Kidney glomerular epithelial cell (primary cell): ENCODE results near the gene ZNF433.
"Not testable (repeated sequence)": the region's sequence is repeated elsewhere in the genome, so short reads cannot be mapped to it uniquely, and the experiment has no call there.

Source experiments
- DNase-seq: peaks from one replicate; lab custom pipeline; 2025; lab: John Stamatoyannopoulos, UW

The ZNF433 gene

DNA sequence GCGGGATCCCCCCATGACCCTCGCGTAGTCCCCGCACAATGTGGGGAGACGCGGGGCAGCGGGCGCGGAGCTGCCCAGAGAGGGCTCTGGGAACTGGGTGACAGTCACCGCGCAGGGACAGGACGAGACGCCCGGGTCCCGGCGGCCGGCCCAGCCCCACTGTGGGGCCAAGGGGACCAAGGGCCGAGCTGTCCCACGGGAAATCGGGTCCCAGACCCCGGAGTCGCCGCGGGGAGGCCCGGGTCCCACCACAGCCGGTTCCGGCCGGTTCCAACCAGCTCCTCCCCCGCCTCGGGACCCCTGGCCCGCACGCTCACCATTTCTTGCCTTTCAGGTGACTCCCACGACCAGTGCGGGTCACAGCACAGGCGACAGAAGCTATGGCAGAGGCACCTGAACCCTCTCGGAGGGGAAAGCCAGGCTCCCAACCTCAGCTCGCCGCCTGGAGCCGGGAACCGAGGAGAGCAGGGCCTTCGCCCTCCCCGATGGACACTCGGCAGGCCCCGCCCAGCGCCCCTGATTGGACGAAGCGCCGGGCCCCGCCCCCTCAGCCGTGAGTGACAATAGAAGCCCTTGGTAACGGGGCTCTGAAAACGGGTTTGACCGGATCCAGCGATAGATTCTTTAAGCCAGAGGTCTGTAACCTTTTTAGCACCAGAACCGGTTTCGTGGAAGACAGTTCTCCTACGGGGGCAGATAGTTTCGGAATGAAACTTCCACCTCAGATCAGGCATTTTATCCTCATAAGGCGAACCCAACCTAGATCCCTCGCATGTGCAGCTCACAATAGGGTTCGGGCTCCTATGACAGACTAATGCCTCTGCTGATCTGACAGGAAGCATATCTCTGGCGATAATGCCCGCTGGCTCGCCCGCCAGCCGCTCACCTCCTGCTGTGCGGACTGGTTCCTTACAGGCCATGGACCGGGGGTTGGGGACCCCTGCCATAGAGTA lies at the start of gene ZNF433:
ZNF433 (minus strand) TSS at position 460 of the 953 bp plus-strand sequence; CDS start at position 320, 140 bp downstream.
- DNase-seq: peak; percentile 53

DNA sequence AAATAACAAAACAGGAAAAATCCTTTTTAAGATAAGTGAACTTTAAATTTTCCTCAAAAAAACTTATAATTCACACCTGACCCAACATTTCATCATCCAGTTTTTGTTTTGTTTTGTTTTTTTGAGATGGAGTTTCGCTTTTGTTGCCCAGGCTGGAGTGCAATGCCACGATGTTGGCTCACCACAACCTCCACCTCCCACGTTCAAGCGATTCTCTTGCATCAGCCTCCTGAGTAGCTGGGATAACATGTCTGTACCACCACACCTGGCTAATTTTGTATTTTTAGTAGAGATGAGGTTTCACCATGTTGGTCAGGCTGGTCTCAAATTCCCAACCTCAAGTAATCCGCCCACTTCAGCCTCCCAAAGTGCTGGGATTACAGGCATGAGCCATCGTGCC lies 47.9 kb upstream of the ZNF433 start:
- DNase-seq: not testable (repeated sequence)

DNA sequence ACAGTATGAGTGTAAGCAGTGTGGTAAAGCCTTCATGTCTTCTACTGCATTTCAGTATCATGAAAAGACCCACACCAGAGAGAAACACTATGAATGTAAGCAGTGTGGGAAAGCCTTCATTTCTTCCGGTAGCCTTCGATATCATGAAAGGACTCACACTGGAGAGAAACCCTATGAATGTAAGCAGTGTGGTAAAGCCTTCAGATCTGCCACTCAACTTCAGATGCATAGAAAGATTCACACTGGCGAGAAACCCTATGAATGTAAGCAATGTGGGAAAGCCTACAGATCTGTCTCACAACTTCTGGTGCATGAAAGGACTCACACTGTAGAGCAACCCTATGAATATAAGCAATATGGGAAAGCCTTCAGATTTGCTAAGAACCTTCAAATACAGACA lies 41.9 kb upstream of the ZNF433 start:
- no peak for DNase-seq

DNA sequence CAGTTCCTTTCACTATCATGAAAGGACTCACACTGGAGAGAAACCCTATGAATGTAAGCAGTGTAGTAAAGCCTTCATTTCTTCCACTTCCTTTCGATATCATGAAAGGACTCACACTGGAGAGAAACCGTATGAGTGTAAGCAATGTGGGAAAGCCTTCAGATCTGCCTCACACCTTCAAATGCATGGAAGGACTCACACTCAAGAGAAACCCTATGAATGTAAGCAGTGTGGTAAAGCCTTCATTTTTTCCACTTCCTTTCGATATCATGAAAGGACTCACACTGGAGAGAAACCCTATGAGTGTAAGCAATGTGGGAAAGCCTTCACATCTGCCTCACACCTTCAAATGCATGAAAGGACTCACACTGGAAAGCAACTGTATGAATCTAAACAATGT lies 40.9 kb upstream of the ZNF433 start:
- DNase-seq: not testable (repeated sequence)

DNA sequence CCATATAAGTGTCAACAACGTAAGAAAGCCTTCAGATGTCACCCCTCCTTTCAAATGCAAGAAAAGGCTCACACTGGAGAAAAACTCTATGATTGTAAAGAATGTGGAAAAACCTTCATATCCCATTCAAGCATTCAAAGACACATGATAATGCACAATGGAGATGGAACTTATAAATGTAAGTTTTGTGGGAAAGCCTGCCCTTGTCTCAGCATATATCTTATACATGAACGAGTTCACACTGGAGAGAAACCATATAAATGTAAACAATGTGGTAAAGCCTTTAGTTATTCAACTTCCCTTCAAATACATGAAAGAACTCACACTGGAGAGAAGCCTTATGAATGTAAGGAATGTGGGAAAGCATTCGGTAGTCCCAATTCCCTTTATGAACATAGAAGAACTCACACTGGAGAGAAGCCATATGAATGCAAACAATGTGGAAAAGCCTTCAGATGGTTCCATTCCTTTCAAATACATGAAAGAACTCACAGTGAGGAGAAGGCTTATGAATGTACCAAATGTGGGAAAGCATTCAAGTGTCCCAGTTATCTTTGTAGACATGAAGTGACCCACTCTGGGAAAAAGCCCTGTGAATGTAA lies 40.2 kb upstream of the ZNF433 start:
- no peak for DNase-seq

DNA sequence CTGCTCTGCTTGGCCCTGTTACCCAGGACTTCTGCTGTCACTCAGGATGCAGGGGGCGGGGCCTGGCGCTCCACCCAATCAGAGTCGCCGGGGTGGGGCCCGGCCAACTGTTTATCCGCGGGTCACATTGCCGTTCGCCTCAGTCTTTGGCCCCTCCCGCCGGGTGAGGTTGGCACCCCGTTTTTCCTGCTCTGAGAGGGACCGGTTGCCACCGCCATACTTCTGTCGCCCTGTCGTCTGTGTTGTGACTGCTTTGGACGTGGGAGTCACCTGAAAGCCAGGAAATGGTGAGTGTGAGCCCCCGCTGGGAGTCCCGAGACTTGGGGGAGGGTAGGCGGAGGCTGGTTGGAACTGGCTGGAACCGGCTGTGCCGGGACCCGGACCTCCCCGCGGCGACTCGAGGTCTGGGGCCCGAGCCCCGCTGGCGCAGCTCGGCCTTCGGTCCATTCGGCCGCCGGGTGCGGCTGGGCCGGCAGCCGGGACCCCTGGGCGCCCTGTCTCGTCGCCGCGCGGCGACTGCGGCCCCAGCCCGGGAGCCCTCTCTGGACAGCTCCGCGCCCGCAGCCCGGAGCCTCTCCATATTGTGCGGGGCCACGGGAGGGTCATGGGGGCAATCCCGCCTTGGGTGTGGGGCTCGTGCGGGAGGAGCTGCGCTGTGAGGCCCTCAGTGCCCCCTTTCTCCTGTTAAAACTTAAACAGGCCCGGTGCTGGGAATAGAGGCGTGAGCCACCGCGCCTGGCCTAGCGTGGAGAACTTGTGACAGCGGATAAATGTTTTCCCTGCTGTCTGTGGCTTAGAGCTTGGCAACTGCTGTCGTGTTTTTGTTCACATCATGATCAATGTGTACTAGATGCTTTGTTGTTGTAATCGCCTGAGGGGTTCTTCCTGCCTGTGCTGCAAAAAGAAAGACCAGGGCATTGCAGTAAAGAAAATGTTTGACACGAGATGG lies 29.4 kb upstream of the ZNF433 start, which contains the start of gene ZNF844:
ZNF844 (plus strand) TSS at position 142 of the 949 bp plus-strand sequence; CDS start at position 285, 143 bp downstream.
- peak; percentile 53 for DNase-seq

DNA sequence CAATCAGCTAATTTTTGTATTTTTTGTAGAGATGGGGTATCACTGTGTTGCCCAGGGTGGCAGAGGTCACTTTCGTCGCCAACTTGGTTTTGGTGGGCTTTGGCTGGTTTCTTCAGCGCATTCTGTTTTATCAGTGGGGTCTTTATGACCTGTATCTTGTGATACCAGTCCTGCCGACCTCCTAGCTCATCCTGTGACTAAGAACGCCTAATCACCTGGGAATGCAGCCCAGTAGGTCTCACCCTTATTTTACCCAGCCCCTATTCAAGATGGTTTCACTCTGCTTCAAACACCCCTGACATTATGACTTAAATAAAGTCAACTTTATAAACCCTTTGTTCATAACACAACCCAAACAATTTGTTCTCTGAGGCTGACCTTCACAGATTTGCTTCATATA lies 20.3 kb upstream of the ZNF433 start:
- no peak for DNase-seq

DNA sequence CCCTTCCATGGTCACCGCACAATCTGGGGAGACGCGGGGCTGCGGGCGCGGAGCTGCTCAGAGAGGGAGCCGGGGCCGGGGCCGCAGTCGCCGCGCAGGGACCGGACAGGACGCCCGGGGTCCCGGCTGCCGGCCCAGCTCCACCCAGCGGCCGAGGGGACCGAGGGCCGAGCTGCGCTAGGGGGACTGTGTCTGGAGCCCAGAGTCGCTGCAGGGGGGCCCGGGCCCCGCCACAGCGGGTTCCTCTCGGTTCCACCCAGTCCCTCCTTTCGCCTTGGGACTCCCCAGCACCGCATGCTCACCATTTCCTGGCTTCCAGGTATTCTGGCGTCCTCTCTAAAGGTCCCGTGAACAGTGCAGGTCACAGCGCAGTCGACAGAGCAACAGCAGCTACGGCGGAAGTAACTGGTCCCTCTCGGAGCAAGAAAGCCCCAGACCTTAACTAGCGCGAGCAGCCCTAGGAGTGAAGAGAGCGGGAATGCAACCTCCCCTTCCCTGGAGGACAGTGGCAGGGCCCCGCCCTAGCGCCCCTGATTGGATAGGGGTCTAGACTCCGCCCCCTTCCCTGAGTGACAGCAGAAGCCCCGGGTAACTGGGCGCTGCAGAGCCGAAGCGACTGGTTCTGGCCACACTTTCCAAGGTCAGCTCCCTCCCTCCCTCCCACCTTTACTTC lies 17.2 kb upstream of the ZNF433 start, which contains the start of gene ZNF878:
ZNF878 (minus strand) TSS at position 465 of the 673 bp plus-strand sequence; CDS start at position 305, 160 bp downstream.
- DNase-seq: peak; percentile 77

DNA sequence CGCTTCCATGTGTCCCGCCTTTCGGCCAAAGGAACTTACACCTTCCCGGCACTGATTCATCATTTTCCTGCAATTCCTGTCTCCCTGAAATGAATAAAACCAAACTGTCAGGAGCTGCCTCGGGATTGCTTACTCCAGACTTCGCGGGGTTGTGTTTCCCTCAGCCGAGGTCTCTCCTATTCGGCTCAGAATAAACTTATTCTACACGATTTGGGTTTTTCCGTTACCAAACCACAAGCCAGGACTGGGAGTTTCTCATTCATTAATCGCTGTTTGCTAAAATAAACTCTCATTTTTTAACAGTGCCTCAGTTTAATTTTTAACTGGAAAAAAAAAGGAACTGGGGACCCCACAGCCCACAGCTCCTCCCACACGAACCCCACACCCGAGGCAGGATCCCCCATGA lies 16.6 kb upstream of the ZNF433 start:
- DNase-seq: no peak

DNA sequence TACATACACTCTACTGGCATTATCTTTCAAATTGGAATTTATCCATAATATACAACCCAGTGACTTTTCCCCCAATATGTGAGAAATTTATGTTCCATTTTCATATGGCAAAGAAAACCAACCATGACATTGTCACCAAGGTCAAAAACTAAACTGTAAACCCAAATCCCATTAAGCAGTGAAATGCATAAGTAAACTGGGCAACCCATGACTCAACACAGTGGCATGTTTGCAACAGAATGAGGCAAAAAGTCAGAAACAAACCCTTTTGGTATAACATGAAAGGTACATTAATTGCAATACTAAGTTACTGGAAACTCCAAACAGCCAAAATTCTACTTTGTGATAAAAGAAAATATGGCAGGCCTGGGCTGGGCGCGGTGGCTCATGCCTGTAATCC lies 12.4 kb upstream of the ZNF433 start:
- no peak for DNase-seq

DNA sequence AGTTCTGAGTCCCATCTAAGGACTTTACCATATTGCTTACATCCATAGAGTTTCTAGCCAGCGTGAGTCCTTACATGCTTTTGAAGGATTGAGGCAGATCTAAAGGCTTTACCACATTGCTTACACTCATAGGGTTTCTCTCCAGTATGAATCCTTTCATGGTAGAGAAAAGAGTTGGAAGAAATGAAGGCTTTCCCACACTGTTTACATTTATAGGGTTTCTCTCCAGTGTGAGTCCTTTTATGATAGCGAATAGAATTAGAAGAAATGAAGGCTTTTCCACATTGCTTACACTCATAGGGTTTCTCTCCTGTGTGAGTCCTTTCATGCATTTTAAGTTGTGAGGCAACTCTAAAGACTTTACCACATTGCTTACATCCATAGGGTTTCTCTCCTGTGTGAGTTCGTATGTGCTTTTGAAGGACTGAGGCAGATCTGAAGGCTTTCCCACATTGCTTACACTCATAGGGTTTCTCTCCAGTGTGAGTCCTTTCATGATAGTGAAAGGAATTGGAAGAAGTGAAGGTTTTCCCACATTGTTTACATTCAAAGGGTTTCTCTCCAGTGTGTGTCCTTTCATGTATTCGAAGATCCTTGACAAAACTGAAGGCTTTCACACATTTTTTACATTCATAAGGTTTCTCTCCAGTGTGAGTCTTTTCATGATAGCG lies 8.4 kb upstream of the ZNF433 start:
- DNase-seq: no peak

DNA sequence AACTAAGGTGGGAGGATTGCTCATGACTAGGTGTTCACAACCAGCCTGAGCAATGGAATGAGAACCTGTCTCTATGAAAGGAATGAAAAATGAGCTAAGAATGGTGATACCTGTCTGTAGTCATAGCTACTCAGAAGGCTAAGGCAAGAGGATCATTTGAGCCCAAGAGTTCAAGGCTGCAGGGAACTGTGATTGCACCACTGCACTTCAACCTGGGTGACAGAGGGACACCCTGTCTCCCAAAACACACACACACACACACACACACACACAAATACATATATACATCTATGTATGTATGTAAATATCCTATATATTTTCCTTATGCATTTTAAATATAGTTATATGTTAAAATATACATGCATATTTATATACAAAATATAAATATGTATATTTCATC lies 7.4 kb upstream of the ZNF433 start:
- no peak for DNase-seq

DNA sequence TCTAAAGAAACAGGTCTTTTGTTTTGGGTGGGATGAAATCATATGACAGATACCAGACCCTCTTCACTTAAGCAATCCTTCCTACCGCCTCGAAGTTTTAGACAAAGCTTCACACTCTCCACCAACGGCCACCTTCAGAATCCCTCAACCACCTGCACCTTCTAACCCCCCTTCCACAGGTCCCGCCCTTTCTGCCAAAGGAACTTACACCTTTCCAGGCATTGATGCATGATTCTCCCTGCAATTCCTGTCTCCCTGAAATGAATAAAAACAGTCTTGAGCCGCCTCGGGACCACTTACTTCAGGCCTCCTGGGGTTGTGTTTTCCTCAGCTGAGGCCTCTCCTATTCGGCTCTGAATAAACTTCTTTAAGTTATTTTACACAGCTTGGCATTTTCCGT lies 859 bp downstream of the ZNF433 start:
- no peak for DNase-seq

DNA sequence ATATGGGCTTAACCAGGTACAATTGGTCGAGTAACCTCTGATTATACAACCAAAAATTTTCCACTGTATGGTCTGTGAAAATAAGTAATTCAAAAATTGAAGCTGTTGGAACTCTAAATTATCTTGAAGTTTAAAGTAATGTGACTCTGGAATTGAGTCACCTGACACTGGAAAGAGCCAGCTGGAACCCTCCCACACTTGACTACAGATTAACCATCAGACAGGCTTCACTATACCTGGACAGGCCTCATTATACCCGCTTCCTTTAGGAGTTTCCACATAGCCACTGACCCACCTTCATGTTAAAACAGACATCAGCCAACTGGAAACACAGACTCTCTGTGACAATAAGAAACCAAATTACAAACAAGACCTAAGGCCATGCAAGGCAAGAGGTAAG lies 1.3 kb downstream of the ZNF433 start:
- DNase-seq: no peak

DNA sequence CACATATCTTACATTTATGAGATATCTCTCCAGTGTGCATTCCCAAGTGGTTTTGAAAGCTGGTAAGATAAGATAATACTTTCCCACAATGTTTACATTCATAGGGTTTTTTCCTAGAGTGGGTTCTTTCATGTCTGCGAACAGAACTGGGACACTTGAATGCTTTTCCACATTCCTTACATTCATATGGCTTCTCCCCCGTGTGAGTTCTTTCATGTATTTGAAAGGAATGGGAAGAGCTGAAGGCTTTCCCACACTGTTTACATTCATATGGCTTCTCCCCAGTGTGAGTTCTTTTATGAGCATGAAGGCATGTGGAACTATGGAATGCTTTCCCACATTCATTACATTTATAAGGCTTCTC lies 19.7 kb downstream of the ZNF433 start:
- DNase-seq: no peak

DNA sequence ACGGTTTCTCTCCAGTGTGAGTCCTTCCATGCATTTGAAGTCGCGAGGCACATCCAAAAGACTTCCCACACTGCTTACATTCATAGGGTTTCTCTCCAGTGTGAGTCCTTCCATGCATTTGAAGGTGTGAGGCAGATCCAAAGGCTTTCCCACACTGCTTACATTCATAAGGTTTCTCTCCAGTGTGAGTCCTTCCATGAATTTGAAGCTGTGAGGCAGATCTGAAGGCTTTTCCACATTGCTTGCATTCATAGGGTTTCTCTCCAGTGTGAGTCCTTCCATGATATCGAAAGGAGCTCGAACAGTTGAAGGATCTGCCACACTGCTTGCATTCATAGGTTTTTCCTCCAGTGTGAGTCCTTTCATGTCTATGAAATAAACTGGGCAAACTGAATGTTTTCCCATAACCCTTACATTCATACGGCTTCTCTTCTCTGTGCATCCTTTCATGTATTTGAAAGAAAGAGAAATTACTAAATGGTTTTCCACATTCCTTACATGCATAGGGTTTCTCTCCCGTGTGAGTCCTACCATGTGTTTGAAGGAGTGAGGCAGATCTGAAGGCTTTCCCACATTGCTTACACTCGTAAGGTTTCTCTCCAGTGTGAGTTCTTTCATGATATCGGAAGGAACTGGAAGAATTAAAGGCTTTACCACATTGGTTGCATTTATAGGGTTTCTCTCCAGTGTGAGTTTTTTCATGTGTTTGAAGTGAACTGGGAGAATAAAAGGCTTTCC lies 20.3 kb downstream of the ZNF433 start:
- no peak for DNase-seq

DNA sequence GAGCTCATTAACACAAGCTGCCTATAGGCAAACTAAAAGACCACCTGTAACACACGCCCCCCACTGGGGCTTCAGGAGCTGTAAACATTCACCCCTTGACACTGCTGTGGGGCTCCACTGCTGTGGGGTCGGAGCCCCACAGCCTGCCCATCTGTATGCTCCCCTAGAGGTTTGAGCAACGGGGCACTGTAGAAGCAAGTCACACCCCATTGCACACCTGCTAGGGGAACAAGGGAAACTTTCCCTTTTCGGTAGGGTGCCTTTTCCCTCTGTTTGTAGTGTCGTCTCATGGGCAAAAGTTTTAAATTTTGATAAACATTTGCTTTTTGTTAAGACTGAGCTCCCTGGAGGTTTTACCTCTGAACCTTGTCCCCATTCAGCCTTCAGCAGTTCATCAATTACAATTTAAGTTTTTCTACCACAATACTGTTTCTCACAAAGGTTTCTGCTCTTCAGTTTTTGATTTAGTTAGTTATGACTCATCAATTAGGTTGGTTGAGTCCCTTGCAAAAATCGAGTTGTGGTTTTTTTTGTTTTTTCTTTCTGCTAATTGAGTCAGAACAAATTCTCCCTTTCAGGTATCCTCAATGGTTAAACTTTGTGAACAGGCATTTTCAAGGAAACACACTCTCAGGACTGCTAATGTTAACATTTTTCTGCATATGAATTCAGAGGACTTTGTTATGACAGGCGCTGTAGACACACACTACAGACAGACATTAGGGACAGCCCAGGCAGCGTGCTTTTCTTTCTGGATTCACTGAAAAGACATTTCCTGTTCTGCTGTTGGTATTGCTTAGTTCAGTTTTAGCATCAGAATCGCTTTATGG lies 35.1 kb downstream of the ZNF433 start:
- DNase-seq: no peak

DNA sequence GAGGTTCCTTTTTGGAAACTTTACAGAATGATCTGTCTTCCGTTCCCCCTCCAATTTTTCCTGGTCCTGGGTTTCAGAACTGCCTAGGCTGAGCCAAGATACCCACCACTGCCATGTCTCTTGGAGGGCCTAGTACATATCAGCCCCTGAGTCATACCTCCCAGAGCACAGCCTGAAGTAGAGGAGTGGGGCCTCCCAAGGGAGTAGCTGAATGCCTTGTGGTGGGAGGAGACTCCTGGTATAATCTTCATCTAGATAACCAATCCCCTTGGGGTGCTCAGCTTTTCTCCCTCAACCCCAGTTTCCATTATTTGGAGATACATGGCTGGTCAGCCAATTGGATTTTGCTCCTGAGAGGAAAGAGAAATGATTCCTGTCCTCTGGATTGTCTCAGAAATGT lies 40.3 kb downstream of the ZNF433 start:
- DNase-seq: no peak

DNA sequence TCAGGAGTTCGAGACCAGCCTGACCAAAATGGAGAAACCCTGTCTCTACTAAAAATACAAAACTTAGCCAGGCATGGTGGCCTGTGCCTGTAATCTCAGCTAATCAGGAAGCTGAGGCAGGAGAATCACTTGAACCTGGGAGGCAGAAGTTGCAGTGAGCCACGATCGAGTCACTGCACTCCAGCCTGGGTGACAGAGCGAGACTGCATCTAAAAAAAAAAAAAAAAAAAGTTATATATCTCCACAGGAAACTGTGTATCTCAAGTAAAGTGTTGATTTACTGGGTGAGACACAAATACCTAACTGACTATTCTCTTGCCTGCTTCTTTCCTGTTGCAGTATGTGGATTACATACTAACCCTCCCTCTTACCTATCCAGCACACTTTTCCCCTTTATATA lies 43.6 kb downstream of the ZNF433 start:
- not testable (repeated sequence) for DNase-seq
